PC-3 (cell line): Measurements from ENCODE around the gene ETV3L. TPM values are rescaled to one million over a fixed set of nuclear protein-coding genes. Genes with fewer than 3 reads are reported as not detected.

ENCODE experiments used
- ATAC-seq: fragments of 200-7000 bp; cut with Tn5 transposase; 2 replicates; pipeline ENCODE4 v1.9.1; 2020; ENCODE audit warnings: mild to moderate bottlenecking, moderate library complexity
- BruUV-seq: library from RNA; stranded (reverse); fragments of 400-500 nt; replicated peaks from 2 replicates; lab custom pipeline; 2021; lab: Mats Ljungman, UMichigan
- CTCF ChIA-PET: fragments of 300-600 bp; sonication (Branson Sonifier 250); formaldehyde crosslinking; loops from one replicate; lab custom pipeline; 2022; ENCODE audit warnings: antibody characterized with exemption; lab: Charles Lee
- POLR2A ChIA-PET: fragments of 300-600 bp; sonication (Branson Sonifier 250); formaldehyde crosslinking; loops from one replicate; lab custom pipeline; 2022; ENCODE audit warnings: antibody characterized with exemption; ENCODE audit not compliant: unreplicated experiment; lab: Charles Lee
- DNase-seq: peaks from one replicate; pipeline ENCODE4 v3.0.0-alpha.2; 2015
- H2AFZ ChIP-seq: fragments of 300-600 bp; sonication (generic); 2 replicates; pipeline ENCODE4 v1.6.0; 2016; ENCODE audit warnings: antibody characterized with exemption, low read length
- H3F3A ChIP-seq: fragments of 300-600 bp; sonication (generic); one replicate; pipeline ENCODE4 v1.6.0; 2017; ENCODE audit warnings: antibody characterized with exemption, low read length, control low read depth, mild to moderate bottlenecking; ENCODE audit not compliant: unreplicated experiment
- H3K27ac ChIP-seq: fragments of 300-600 bp; sonication (generic); 2 replicates; pipeline ENCODE4 v1.5.1; 2016; ENCODE audit warnings: mild to moderate bottlenecking, low read length
- H3K27me3 ChIP-seq: fragments of 300-600 bp; sonication (generic); 2 replicates; pipeline ENCODE4 v1.6.1; 2016; ENCODE audit warnings: low read length, mixed read lengths
- H3K36me3 ChIP-seq: fragments of 300-600 bp; sonication (generic); 2 replicates; pipeline ENCODE4 v1.6.1; 2016; ENCODE audit warnings: low read depth, mixed run types, low read length, mixed read lengths
- H3K4me1 ChIP-seq: fragments of 300-600 bp; sonication (generic); 2 replicates; pipeline ENCODE4 v1.5.1; 2016; ENCODE audit warnings: low read length; ENCODE audit not compliant: insufficient read depth
- H3K4me2 ChIP-seq: fragments of 300-600 bp; sonication (generic); 2 replicates; pipeline ENCODE4 v1.6.0; 2016; ENCODE audit warnings: low read length
- H3K4me3 ChIP-seq: fragments of 300-600 bp; sonication (generic); 2 replicates; pipeline ENCODE4 v1.5.1; 2016; ENCODE audit warnings: mild to moderate bottlenecking, low read length, mixed read lengths
- H3K79me2 ChIP-seq: fragments of 300-600 bp; sonication (generic); 2 replicates; pipeline ENCODE4 v1.6.1; 2017; ENCODE audit warnings: low read length, mixed read lengths
- H3K9ac ChIP-seq: fragments of 300-600 bp; sonication (generic); 2 replicates; pipeline ENCODE4 v1.6.0; 2016; ENCODE audit warnings: mild to moderate bottlenecking, low read length
- H3K9me2 ChIP-seq: fragments of 300-600 bp; sonication (generic); replicated peaks from 2 replicates; pipeline ENCODE4 v1.6.1; 2016; ENCODE audit warnings: mixed run types, low read length, mixed read lengths
- H3K9me3 ChIP-seq: fragments of 300-600 bp; sonication (generic); 2 replicates; pipeline ENCODE4 v1.6.1; 2016; ENCODE audit warnings: low read length, mixed read lengths
- H4K20me1 ChIP-seq: fragments of 300-600 bp; sonication (generic); 2 replicates; pipeline ENCODE4 v1.6.1; 2016; ENCODE audit warnings: low read length, mixed read lengths
- EZH2 ChIP-seq: fragments of 300-600 bp; sonication (generic); IDR thresholded peaks from one replicate; pipeline ENCODE4 v1.6.1; 2017; ENCODE audit warnings: antibody characterized with exemption, mild to moderate bottlenecking, low read length; ENCODE audit not compliant: unreplicated experiment
- EZH2phosphoT487 ChIP-seq: fragments of 300-600 bp; sonication (generic); IDR thresholded peaks from 2 replicates; pipeline ENCODE4 v1.6.1; 2018; ENCODE audit warnings: mild to moderate bottlenecking, antibody characterized with exemption, low read length, borderline replicate concordance
- intact Hi-C: fragments of 100-400 bp; cut with micrococcal nuclease; formaldehyde crosslinking; loops from 2 replicates; pipeline ENCODE4 v1.9.0; 2023
- total RNA-seq: library from RNA; depleted of rRNA; stranded (reverse); fragments of >200 nt; gene quantifications from 2 replicates; pipeline ENCODE4 v1.2.3, GENCODE V29; 2014
- TF ChIP-seq, protein P1 (sequence below): fragments of 300-600 bp; sonication (generic); conservative IDR thresholded peaks from 2 replicates; pipeline ENCODE4 v1.5.1; 2017; ENCODE audit warnings: antibody characterized with exemption, low read depth, mild to moderate bottlenecking, low read length

The ETV3L gene
- total RNA-seq, 1 experiment from 2014 or later, result not detected

DNA sequence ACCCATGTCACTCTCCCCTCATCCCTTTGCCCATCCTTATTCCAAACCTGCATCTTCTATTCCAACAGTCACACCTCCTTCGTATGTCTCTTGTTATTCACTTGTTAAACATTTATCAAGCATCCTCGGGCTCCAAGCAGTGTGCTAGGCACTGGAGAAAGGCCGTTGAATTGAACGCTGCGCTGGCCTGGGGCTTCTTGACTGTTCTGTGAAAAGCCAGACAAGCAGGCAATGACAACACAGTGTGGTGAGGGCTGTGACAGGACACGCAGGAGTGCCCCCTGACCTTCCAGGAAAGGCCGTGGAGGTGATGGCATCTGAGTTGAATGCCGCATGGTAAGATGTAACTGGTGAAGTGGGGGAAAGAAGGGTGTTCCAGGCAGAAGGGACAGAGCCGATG, 19.4 kb upstream of the ETV3L start:
- DNase-seq (no peak), ATAC-seq (no peak)
- Histone ChIP-seq H3K27ac (no peak overlapping the region), H3K79me2 (no peaks in the 10 kb centered on the region), H2AFZ (no peak overlapping the region), H3K27me3 (peaks cover 1% of the 10 kb centered on the region; the same call in 1 of the 2 replicates), H3K4me1 (no peaks in the 10 kb centered on the region), H3K4me2 (no peak overlapping the region), H3K4me3 (no peak overlapping the region), H3K9me2 (no peaks in the 10 kb centered on the region), H3K9ac (no peak overlapping the region), H4K20me1 (no peaks in the 10 kb centered on the region), H3K36me3 (peaks cover 10% of the 10 kb centered on the region), H3K9me3 (no peaks in the 10 kb centered on the region), H3F3A (no peaks in the 10 kb centered on the region)
- intact Hi-C loops, result no loop called here
- no peak for TF ChIP-seq EZH2
- TF ChIP-seq, protein P1, sequence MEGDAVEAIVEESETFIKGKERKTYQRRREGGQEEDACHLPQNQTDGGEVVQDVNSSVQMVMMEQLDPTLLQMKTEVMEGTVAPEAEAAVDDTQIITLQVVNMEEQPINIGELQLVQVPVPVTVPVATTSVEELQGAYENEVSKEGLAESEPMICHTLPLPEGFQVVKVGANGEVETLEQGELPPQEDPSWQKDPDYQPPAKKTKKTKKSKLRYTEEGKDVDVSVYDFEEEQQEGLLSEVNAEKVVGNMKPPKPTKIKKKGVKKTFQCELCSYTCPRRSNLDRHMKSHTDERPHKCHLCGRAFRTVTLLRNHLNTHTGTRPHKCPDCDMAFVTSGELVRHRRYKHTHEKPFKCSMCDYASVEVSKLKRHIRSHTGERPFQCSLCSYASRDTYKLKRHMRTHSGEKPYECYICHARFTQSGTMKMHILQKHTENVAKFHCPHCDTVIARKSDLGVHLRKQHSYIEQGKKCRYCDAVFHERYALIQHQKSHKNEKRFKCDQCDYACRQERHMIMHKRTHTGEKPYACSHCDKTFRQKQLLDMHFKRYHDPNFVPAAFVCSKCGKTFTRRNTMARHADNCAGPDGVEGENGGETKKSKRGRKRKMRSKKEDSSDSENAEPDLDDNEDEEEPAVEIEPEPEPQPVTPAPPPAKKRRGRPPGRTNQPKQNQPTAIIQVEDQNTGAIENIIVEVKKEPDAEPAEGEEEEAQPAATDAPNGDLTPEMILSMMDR, result no peak
- no TSS peak for BruUV-seq
- ChIA-PET CTCF (no interaction called here), POLR2A (no interaction called here)

DNA sequence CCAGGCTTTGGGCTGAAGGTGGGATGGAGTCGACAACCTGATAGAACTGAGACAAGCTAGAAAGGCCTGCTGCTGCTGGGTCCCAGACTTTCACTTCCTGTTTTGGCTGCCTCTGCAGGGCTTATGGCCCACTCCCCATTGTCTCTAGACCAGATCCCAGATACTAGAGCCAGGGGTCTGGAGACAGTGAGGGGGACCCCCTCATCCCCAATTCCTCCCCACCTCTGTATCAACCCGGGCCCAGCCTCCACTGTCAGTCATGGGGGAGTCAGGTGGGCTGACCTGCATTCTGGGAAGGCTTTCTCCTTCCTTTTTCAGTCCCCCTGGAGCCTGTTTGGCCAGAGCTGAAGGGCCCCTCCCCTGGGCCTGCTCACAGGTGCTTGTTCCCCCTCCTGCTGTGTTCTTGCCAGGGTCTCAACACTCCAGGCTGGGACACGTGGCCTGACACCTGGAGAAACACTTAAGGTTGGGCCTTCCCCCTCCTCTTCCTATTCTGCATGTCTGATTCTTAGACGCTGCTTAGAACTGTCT, 18.0 kb upstream of the ETV3L start:
- CTCF ChIA-PET, result no interaction called here
- no TSS peak for BruUV-seq

DNA sequence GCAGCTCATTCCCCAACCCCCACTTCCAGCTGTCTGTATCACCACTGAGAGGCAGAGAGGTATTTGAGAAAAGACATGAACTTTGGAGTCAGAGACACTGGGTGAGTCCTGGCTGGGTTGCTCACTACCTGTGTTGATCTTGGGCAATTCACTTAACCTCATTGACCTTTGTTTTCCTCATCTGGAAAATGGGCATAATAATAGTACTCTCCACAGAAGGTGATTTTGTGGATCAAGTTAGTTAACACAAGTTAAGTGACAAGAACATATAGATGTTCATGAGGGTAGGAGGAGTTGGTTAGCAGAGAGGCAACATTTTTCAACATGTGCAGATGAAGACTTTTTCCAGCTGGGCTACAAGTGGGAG, 17.1 kb upstream of the ETV3L start:
- no peak for ATAC-seq

More for the DNA sequence above, 18.0 kb upstream of the ETV3L start:
- H3K27me3 ChIP-seq, result peaks cover 15% of the 10 kb centered on the region
- no peak overlapping the region for H3K27ac ChIP-seq
- H3K9me3 ChIP-seq, result no peaks in the 10 kb centered on the region
- no peak overlapping the region for H2AFZ ChIP-seq
- no peak overlapping the region for H3K9ac ChIP-seq
- POLR2A ChIA-PET, result no interaction called here
- no peaks in the 10 kb centered on the region; the same call in none of the 2 replicates for H3K36me3 ChIP-seq
- H3K9me2 ChIP-seq, result no peaks in the 10 kb centered on the region
- no peaks in the 10 kb centered on the region for H3F3A ChIP-seq
- no peaks in the 10 kb centered on the region for H3K4me1 ChIP-seq
- no peaks in the 10 kb centered on the region for H3K79me2 ChIP-seq
- TF ChIP-seq EZH2phosphoT487 (no peak), EZH2 (no peak)
- TF ChIP-seq, protein P1, result no peak
- intact Hi-C loops, result no loop called here
- no peak overlapping the region for H3K4me3 ChIP-seq
- no peak overlapping the region for H3K4me2 ChIP-seq
- ATAC-seq (no peak), DNase-seq (no peak)
- H4K20me1 ChIP-seq, result no peaks in the 10 kb centered on the region

More for the DNA sequence above, 17.1 kb upstream of the ETV3L start:
- H3K4me1 ChIP-seq, result no peaks in the 10 kb centered on the region
- H3K9me3 ChIP-seq, result no peaks in the 10 kb centered on the region
- POLR2A ChIA-PET, result no interaction called here
- H3K79me2 ChIP-seq, result no peaks in the 10 kb centered on the region
- intact Hi-C loops, result no loop called here
- H3K9ac ChIP-seq, result no peak overlapping the region
- H4K20me1 ChIP-seq, result no peaks in the 10 kb centered on the region
- H3K4me3 ChIP-seq, result no peak overlapping the region
- H3K27ac ChIP-seq, result no peak overlapping the region
- no peak for TF ChIP-seq EZH2
- TF ChIP-seq, protein P1, result no peak
- TF ChIP-seq EZH2phosphoT487, result no peak
- H3K36me3 ChIP-seq, result no peaks in the 10 kb centered on the region
- no peaks in the 10 kb centered on the region for H3F3A ChIP-seq
- H2AFZ ChIP-seq, result no peak overlapping the region
- CTCF ChIA-PET, result no interaction called here
- no peak for DNase-seq
- H3K4me2 ChIP-seq, result no peak overlapping the region
- H3K9me2 ChIP-seq, result no peaks in the 10 kb centered on the region
- H3K27me3 ChIP-seq, result peaks cover 24% of the 10 kb centered on the region
- no TSS peak for BruUV-seq
